GM12878 (cell line): ENCODE data around the gene COG1. TPM values are rescaled to one million over a fixed set of nuclear protein-coding genes. Genes with fewer than 3 reads are reported as not detected.

ENCODE experiments used
- BCL11A ChIP-seq: IDR thresholded peaks from 2 replicates; pipeline ENCODE4 v1.6.1; 2011; ENCODE audit warnings: low read depth, low read length
- CBX3 ChIP-seq: fragments of 200-600 bp; sonication (generic); IDR thresholded peaks from 2 replicates; pipeline ENCODE4 v1.6.1; 2016; ENCODE audit warnings: low read depth, borderline replicate concordance
- CHD1 ChIP-seq: IDR thresholded peaks from 2 replicates; pipeline ENCODE4 v1.6.1; 2012; ENCODE audit warnings: low read depth, low read length, improper control_type of control experiment
- CHD4 ChIP-seq: fragments of 200-600 bp; sonication (generic); IDR thresholded peaks from 2 replicates; pipeline ENCODE4 v1.6.1; 2016; ENCODE audit warnings: mild to moderate bottlenecking
- CREM ChIP-seq: IDR thresholded peaks from 2 replicates; pipeline ENCODE4 v1.6.1; 2014; ENCODE audit warnings: antibody characterized with exemption, low read depth
- EP300 ChIP-seq, 2 experiments: fragments of 150-350 bp in 1 of 2; IDR thresholded peaks; 2 replicates each; pipeline ENCODE4 v1.6.1; 2011 to 2012; ENCODE audit warnings: low read depth in 2 of 2, low read length in 2 of 2, borderline replicate concordance in 1 of 2, improper control_type of control experiment in 1 of 2, inconsistent platforms in 1 of 2; ENCODE audit not compliant: control insufficient read depth in 1 of 2
- ESRRA ChIP-seq: IDR thresholded peaks from 2 replicates; pipeline ENCODE4 v1.6.1; 2012; ENCODE audit warnings: mild to moderate bottlenecking, low read length, improper control_type of control experiment
- FOS ChIP-seq: IDR thresholded peaks from 3 replicates; pipeline ENCODE4 v1.6.1; 2011; ENCODE audit warnings: borderline replicate concordance; ENCODE audit not compliant: insufficient read length; ENCODE audit errors: extremely low read depth
- IRF3 ChIP-seq: fragments of 450-650 bp; IDR thresholded peaks from 2 replicates; pipeline ENCODE4 v1.6.1; 2014; ENCODE audit warnings: mild to moderate bottlenecking
- IRF5 ChIP-seq: fragments of 450-650 bp; IDR thresholded peaks from 2 replicates; pipeline ENCODE4 v1.6.1; 2017; ENCODE audit warnings: borderline replicate concordance
- JUND ChIP-seq: IDR thresholded peaks from 2 replicates; pipeline ENCODE4 v1.6.1; 2012; ENCODE audit warnings: low read depth, mild to moderate bottlenecking, low read length, improper control_type of control experiment, moderate library complexity
- MEF2A ChIP-seq: IDR thresholded peaks from 2 replicates; pipeline ENCODE4 v1.6.1; 2011; ENCODE audit warnings: low read depth, mild to moderate bottlenecking, low read length, moderate library complexity; ENCODE audit not compliant: insufficient read depth
- NBN ChIP-seq: fragments of 450-650 bp; IDR thresholded peaks from 2 replicates; pipeline ENCODE4 v1.6.1; 2016
- RFX5 ChIP-seq: IDR thresholded peaks from 2 replicates; pipeline ENCODE4 v1.6.1; 2011; ENCODE audit warnings: low read depth, low read length, improper control_type of control experiment
- SPI1 ChIP-seq: IDR thresholded peaks from 2 replicates; pipeline ENCODE4 v1.6.1; 2011; ENCODE audit warnings: low read depth, mild to moderate bottlenecking, low read length, moderate library complexity, borderline replicate concordance; ENCODE audit not compliant: insufficient read depth
- SREBF1 ChIP-seq: IDR thresholded peaks from 2 replicates; pipeline ENCODE4 v1.6.1; 2012; ENCODE audit warnings: mild to moderate bottlenecking, low read length
- TCF3 ChIP-seq: IDR thresholded peaks from 2 replicates; pipeline ENCODE4 v1.6.1; 2012; ENCODE audit warnings: low read depth, mild to moderate bottlenecking, low read length, borderline replicate concordance; ENCODE audit not compliant: insufficient read depth
- TCF7 ChIP-seq: IDR thresholded peaks from 2 replicates; pipeline ENCODE4 v1.6.1; 2014; ENCODE audit warnings: antibody characterized with exemption, borderline replicate concordance
- YY1 ChIP-seq: IDR thresholded peaks from 2 replicates; pipeline ENCODE4 v1.6.1; 2011; ENCODE audit warnings: low read depth, mild to moderate bottlenecking, low read length
- ZBTB33 ChIP-seq: fragments of 450-650 bp; IDR thresholded peaks from 2 replicates; pipeline ENCODE4 v1.6.1; 2017; ENCODE audit warnings: mild to moderate bottlenecking
- ZNF622 ChIP-seq: fragments of 450-650 bp; IDR thresholded peaks from 2 replicates; pipeline ENCODE4 v1.6.1; 2017; ENCODE audit warnings: mild to moderate bottlenecking, inconsistent platforms
- polyA plus RNA-seq, 11 experiments: library from polyadenylated mRNA; depleted of rRNA in 4 of 11; unstranded in 6 of 11; stranded (reverse) in 5 of 11; fragments of >200 nt; fragmentation: Nextera tagmentation in 4 of 11; fragmentation: Illumina TruSeq in 1 of 11; extraction: Ambion mirVana in 4 of 11; extraction: Trizol in 1 of 11; gene quantifications; 1 replicate in 1 of 11; 2 replicates in 10 of 11; pipeline versions ENCODE4 v1.2.1 to v1.2.3, GENCODE V29; 2011 to 2016; ENCODE audit warnings: inconsistent platforms in 2 of 11, missing spikeins in 2 of 11, low read depth in 1 of 11
- total RNA-seq, 4 experiments: library from RNA; depleted of rRNA in 3 of 4; stranded (reverse); fragments of >200 nt in 3 of 4; fragmentation: Illumina TruSeq in 1 of 4; extraction: Trizol in 1 of 4; gene quantifications; 2 replicates each; pipeline versions ENCODE4 v1.2.1 to v1.2.3, GENCODE V29; 2013 to 2021
- TF ChIP-seq, protein P1 (sequence below): fragments of 450-650 bp; IDR thresholded peaks from 2 replicates; pipeline ENCODE4 v1.6.1; 2017; ENCODE audit warnings: mild to moderate bottlenecking, low read depth, inconsistent platforms; ENCODE audit not compliant: poor library complexity, severe bottlenecking

The COG1 gene
- total and polyA plus RNA-seq, 10 of the 15 experiments (the other 5 are each of a cell fraction or from before 2014, with no cell fraction given) = 10.5 to 24.1 (median 18.1) TPM

- no peak for TF ChIP-seq IRF5
- TF ChIP-seq JUND = no peak
- no peak for TF ChIP-seq ESRRA
- no peak for TF ChIP-seq SPI1
- TF ChIP-seq FOS = no peak
- TF ChIP-seq SREBF1 = no peak
- no peak for TF ChIP-seq TCF3
- no peak for TF ChIP-seq TCF7
- 0 out of 2 replicates have a peak, but pooled peaks have one; percentile 48 for TF ChIP-seq NBN
- no peak for TF ChIP-seq MEF2A
- TF ChIP-seq CBX3 = no peak
- TF ChIP-seq EP300 (IDR thresholded peaks at IDR 0.05; ENCODE audit: borderline replicate concordance in 1 of 2, control insufficient read depth in 1 of 2, low read depth in 2 of 2, low read length in 2 of 2) = no peak
- TF ChIP-seq CHD4 = no peak
- TF ChIP-seq RFX5 = no peak
- no peak for TF ChIP-seq ZBTB33
- TF ChIP-seq CHD1 = no peak
- no peak for TF ChIP-seq IRF3
- TF ChIP-seq, protein P1, sequence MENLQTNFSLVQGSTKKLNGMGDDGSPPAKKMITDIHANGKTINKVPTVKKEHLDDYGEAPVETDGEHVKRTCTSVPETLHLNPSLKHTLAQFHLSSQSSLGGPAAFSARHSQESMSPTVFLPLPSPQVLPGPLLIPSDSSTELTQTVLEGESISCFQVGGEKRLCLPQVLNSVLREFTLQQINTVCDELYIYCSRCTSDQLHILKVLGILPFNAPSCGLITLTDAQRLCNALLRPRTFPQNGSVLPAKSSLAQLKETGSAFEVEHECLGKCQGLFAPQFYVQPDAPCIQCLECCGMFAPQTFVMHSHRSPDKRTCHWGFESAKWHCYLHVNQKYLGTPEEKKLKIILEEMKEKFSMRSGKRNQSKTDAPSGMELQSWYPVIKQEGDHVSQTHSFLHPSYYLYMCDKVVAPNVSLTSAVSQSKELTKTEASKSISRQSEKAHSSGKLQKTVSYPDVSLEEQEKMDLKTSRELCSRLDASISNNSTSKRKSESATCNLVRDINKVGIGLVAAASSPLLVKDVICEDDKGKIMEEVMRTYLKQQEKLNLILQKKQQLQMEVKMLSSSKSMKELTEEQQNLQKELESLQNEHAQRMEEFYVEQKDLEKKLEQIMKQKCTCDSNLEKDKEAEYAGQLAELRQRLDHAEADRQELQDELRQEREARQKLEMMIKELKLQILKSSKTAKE = no peak
- TF ChIP-seq YY1 = peak; percentile 98
- peak; percentile 44; the same call in 1 of the 2 replicates for TF ChIP-seq CREM
- no peak for TF ChIP-seq BCL11A
- no peak for TF ChIP-seq ZNF622
These were observed at the start of gene COG1 (continued) for GRCh38 chr17:73192894-73193701.
